ENCODE results near the gene AOPEP. TPM values are rescaled to one million over a fixed set of nuclear protein-coding genes. Genes with fewer than 3 reads are reported as not detected.

The AOPEP gene
- total RNA-seq, 1 donor from 2014 or later, result 175 TPM

DNA sequence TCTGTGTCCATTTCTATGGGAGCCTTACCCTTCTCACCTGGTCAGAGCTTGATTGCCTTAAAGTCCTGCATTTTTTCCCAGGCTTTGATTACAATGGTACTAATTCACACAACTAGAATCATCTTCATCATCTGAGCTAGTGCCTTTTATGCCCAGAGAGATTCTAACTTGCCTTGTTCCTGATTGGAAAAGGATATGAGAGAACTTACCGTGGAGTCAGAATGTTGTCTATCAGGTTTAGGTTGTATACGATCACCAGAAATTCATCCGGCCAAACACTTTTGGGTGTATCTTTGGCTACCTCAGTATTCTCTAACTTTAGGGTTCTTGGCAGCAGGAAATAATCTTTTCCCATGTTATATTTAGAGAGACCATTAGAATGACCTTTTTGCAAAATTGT lies 71.7 kb downstream of the AOPEP start:
- H3K4me1 ChIP-seq, result peaks cover 35% of the 10 kb centered on the region
- no peaks in the 10 kb centered on the region for H3K27me3 ChIP-seq (ENCODE audit: low read depth)
- no peak for DNase-seq
- intact Hi-C loops (cut with micrococcal nuclease), result no loop called here
- H3K9me3 ChIP-seq (replicated peaks), result no peaks in the 10 kb centered on the region
- TF ChIP-seq, protein P1, sequence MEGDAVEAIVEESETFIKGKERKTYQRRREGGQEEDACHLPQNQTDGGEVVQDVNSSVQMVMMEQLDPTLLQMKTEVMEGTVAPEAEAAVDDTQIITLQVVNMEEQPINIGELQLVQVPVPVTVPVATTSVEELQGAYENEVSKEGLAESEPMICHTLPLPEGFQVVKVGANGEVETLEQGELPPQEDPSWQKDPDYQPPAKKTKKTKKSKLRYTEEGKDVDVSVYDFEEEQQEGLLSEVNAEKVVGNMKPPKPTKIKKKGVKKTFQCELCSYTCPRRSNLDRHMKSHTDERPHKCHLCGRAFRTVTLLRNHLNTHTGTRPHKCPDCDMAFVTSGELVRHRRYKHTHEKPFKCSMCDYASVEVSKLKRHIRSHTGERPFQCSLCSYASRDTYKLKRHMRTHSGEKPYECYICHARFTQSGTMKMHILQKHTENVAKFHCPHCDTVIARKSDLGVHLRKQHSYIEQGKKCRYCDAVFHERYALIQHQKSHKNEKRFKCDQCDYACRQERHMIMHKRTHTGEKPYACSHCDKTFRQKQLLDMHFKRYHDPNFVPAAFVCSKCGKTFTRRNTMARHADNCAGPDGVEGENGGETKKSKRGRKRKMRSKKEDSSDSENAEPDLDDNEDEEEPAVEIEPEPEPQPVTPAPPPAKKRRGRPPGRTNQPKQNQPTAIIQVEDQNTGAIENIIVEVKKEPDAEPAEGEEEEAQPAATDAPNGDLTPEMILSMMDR (IDR thresholded peaks at IDR 0.05; ENCODE audit: borderline replicate concordance), result no peak
- H3K27ac ChIP-seq (replicated peaks), result no peak overlapping the region
- H3K36me3 ChIP-seq, result peaks cover 18% of the 10 kb centered on the region
- H3K4me3 ChIP-seq, result no peak overlapping the region

- TF ChIP-seq, protein P1 (IDR thresholded peaks at IDR 0.05; ENCODE audit: borderline replicate concordance), result no peak
- H3K27me3 ChIP-seq (ENCODE audit: low read depth), result no peaks in the 10 kb centered on the region
- intact Hi-C loops (cut with micrococcal nuclease), result no loop called here
Observed at GRCh38 chr9:94798708-94799107, 72.2 kb downstream of the AOPEP start.

GRCh38 chr9:94799578-94800264 lies 73.2 kb downstream of the AOPEP start:
- peaks cover 43% of the 10 kb centered on the region for H3K4me1 ChIP-seq
- no peaks in the 10 kb centered on the region for H3K9me3 ChIP-seq (replicated peaks)
- no peak for DNase-seq
- H3K27ac ChIP-seq (replicated peaks), result peak overlapping the region; percentile 44
- peaks cover 6% of the 10 kb centered on the region for H3K36me3 ChIP-seq
- H3K27me3 ChIP-seq (ENCODE audit: low read depth), result no peaks in the 10 kb centered on the region
- TF ChIP-seq, protein P1 (IDR thresholded peaks at IDR 0.05; ENCODE audit: borderline replicate concordance), result no peak
- no peak overlapping the region for H3K4me3 ChIP-seq
- intact Hi-C loops (cut with micrococcal nuclease), result no loop called here

More at GRCh38 chr9:94798708-94799107, 72.2 kb downstream of the AOPEP start:
- peaks cover 13% of the 10 kb centered on the region for H3K36me3 ChIP-seq
- no peak for DNase-seq
- H3K27ac ChIP-seq (replicated peaks), result no peak overlapping the region
- H3K9me3 ChIP-seq (replicated peaks), result no peaks in the 10 kb centered on the region
- no peak overlapping the region for H3K4me3 ChIP-seq
- H3K4me1 ChIP-seq, result peaks cover 35% of the 10 kb centered on the region

GRCh38 chr9:94800424-94801117 lies 74.1 kb downstream of the AOPEP start:
- Histone ChIP-seq H3K9me3 (replicated peaks) (no peaks in the 10 kb centered on the region), H3K27ac (replicated peaks) (peak overlapping the region; percentile 44), H3K36me3 (peaks cover 6% of the 10 kb centered on the region), H3K27me3 (ENCODE audit: low read depth) (no peaks in the 10 kb centered on the region), H3K4me3 (no peak overlapping the region), H3K4me1 (peaks cover 52% of the 10 kb centered on the region)
- no peak for DNase-seq
- intact Hi-C loops (cut with micrococcal nuclease), result no loop called here
- TF ChIP-seq, protein P1 (IDR thresholded peaks at IDR 0.05; ENCODE audit: borderline replicate concordance), result no peak

- DNase-seq, result no peak
- Histone ChIP-seq H3K36me3 (peaks cover 6% of the 10 kb centered on the region), H3K9me3 (replicated peaks) (no peaks in the 10 kb centered on the region), H3K4me3 (no peak overlapping the region), H3K27ac (replicated peaks) (peak overlapping the region; percentile 44), H3K27me3 (ENCODE audit: low read depth) (no peaks in the 10 kb centered on the region), H3K4me1 (peaks cover 58% of the 10 kb centered on the region)
- intact Hi-C loops (cut with micrococcal nuclease), result no loop called here
- TF ChIP-seq, protein P1 (IDR thresholded peaks at IDR 0.05; ENCODE audit: borderline replicate concordance), result no peak
Observed at GRCh38 chr9:94801234-94801633, 74.7 kb downstream of the AOPEP start.
